ENCODE measurements around the gene B9D1. TPM values are rescaled to one million over a fixed set of nuclear protein-coding genes. Genes with fewer than 3 reads are reported as not detected.
A peak's percentile ranks its signal among the peaks of the same experiment; 100 is the strongest.

Gene B9D1
- total and polyA plus RNA-seq, 2 of the 13 experiments (the other 11 are each of a cell fraction or from before 2014, with no cell fraction given): 27.7 to 31.1 TPM

DNA sequence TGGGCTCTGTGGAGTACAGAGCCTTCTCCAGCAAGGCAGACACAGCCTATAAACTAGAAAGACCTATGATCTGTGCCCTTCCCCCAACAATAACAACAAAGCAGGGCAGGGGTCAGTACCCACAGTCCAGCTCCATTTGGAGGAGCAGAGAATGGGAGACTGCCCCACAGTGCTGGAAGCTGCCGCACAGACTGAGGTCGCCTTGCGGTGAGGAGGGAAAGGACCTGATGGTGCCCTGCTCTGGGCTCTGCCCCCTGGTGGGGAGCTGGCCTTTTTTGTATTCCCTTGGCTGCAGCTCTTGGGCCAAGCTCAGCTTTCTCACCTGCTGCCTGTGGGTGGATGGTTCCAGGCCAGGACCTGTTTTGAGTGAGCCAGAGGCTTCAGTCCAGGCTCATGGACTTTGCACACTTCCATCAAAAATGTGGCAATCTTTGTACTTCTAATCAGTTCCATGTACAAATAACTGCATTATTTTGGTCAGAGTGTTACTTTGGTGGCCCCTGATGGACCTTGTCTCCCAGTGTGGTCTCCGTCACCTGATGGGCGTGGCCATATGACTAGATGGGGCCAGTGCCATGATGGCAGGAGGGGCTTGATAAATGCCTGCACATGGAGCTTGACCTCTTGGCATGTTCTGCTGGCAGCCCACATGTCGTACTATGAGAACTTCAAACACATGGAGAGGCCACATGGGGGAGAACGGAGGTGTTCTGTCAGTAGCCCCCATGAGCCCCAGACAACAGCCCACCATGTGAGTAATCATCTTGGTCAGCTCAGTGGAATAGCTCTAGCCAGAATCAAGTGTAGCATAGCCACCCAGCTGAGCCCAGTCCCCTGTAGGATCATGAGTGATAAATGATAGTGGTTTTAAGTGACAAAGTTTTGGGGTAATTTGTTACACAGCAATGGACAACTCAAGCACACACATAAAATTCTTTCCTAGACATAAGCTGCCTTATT, 24.2 kb downstream of the B9D1 start (continued):
- TF ChIP-seq ZBTB46 (CRISPR knock-in tag; IDR thresholded peaks at IDR 0.05; ENCODE audit: borderline replicate concordance) (no peak), SATB2 (CRISPR knock-in tag; IDR thresholded peaks at IDR 0.05) (0 out of 2 replicates have a peak, but pooled peaks have one; percentile 6), SOX6 (IDR thresholded peaks at IDR 0.05) (no peak), SOX6 (CRISPR knock-in tag; IDR thresholded peaks at IDR 0.05) (peak; percentile 92), ZFYVE20 (CRISPR knock-in tag; IDR thresholded peaks at IDR 0.05; ENCODE audit: borderline replicate concordance, low read depth) (no peak), PRDM15 (CRISPR knock-in tag; IDR thresholded peaks at IDR 0.05) (no peak), SKI (IDR thresholded peaks at IDR 0.05; ENCODE audit: partially characterized antibody) (no peak), ETV6 (CRISPR knock-in tag; conservative IDR thresholded peaks at IDR 0.05) (no peak), ZNF296 (CRISPR knock-in tag; conservative IDR thresholded peaks at IDR 0.05) (no peak), RNF2 (conservative IDR thresholded peaks at IDR 0.05; ENCODE audit: low read depth) (0 out of 2 replicates have a peak, but pooled peaks have one; percentile 23), ZFP36L2 (CRISPR knock-in tag; IDR thresholded peaks at IDR 0.05) (no peak), PRMT3 (CRISPR knock-in tag; IDR thresholded peaks at IDR 0.05; ENCODE audit: borderline replicate concordance, low read depth) (peak; percentile 86; the same call in 1 of the 2 replicates), NFE2L1 (CRISPR knock-in tag; IDR thresholded peaks at IDR 0.05; ENCODE audit: borderline replicate concordance) (no peak), ESRRA (CRISPR knock-in tag; IDR thresholded peaks at IDR 0.05; ENCODE audit: low read depth) (peak; percentile 39; the same call in 1 of the 2 replicates), HDAC1 (CRISPR knock-in tag; IDR thresholded peaks at IDR 0.05) (peak; percentile 72), ARNTL (CRISPR knock-in tag; IDR thresholded peaks at IDR 0.05) (no peak), FOXC1 (CRISPR knock-in tag; IDR thresholded peaks at IDR 0.05; ENCODE audit: borderline replicate concordance) (peak; percentile 77; the same call in 1 of the 2 replicates)
- TF ChIP-seq, protein P1, sequence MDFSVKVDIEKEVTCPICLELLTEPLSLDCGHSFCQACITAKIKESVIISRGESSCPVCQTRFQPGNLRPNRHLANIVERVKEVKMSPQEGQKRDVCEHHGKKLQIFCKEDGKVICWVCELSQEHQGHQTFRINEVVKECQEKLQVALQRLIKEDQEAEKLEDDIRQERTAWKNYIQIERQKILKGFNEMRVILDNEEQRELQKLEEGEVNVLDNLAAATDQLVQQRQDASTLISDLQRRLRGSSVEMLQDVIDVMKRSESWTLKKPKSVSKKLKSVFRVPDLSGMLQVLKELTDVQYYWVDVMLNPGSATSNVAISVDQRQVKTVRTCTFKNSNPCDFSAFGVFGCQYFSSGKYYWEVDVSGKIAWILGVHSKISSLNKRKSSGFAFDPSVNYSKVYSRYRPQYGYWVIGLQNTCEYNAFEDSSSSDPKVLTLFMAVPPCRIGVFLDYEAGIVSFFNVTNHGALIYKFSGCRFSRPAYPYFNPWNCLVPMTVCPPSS (IDR thresholded peaks at IDR 0.05): no peak
- TF ChIP-seq, protein P2, sequence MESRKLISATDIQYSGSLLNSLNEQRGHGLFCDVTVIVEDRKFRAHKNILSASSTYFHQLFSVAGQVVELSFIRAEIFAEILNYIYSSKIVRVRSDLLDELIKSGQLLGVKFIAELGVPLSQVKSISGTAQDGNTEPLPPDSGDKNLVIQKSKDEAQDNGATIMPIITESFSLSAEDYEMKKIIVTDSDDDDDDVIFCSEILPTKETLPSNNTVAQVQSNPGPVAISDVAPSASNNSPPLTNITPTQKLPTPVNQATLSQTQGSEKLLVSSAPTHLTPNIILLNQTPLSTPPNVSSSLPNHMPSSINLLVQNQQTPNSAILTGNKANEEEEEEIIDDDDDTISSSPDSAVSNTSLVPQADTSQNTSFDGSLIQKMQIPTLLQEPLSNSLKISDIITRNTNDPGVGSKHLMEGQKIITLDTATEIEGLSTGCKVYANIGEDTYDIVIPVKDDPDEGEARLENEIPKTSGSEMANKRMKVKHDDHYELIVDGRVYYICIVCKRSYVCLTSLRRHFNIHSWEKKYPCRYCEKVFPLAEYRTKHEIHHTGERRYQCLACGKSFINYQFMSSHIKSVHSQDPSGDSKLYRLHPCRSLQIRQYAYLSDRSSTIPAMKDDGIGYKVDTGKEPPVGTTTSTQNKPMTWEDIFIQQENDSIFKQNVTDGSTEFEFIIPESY (CRISPR knock-in tag; IDR thresholded peaks at IDR 0.05): 0 out of 2 replicates have a peak, but pooled peaks have one; percentile 19
